SH-SY5Y (cell line): ENCODE measurements around the gene ST3GAL3.

Experiments used
- GATA2 ChIP-seq: IDR thresholded peaks from 2 replicates; pipeline ENCODE4 v1.6.1; 2011; ENCODE audit warnings: mild to moderate bottlenecking, low read depth, low read length
- GATA3 ChIP-seq: IDR thresholded peaks from 2 replicates; pipeline ENCODE4 v1.6.1; 2011; ENCODE audit warnings: low read depth, mild to moderate bottlenecking, low read length, moderate library complexity

DNA sequence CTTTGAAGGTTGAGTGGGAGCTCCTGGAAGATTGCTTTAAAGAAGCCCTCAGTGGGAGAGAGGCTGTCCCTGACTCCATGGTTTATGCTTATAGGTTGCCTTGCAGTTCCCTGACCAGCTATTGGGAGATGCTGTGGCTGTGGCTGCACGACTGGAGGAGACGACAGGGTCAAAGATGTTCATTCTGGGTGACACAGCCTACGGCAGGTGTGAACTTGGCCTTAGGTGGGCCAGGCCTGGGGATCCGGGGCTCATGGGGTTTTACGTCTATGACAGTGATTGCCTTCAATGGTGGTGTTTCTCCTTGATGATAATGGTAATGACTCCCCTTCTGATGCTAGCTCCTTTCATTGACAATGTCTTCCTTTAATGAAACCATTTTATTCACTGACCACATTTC is 263.2 kb downstream of the ST3GAL3 start:
- TF ChIP-seq GATA2 (no peak), GATA3 (no peak)
